Tibial nerve (tissue), 4 donors: Measurements from ENCODE around the gene HRH2. TPM values are rescaled to one million over a fixed set of nuclear protein-coding genes. Genes with fewer than 3 reads are reported as not detected.
"Not testable (repeated sequence)": the region's sequence is repeated elsewhere in the genome, so short reads cannot be mapped to it uniquely, and the experiment has no call there.

ENCODE experiments used
- DNase-seq, 2 donors: peaks; one replicate each; pipeline ENCODE4 v3.0.0-alpha.2; 2019; ENCODE audit warnings: low spot score in 2 of 2
- H3K27ac ChIP-seq, 4 donors: fragments of 200-600 bp; sonication (generic) in 3 of 4; one replicate each; pipeline ENCODE4 v1.5.1; 2017 to 2019; ENCODE audit warnings: mild to moderate bottlenecking in 1 of 4
- H3K27me3 ChIP-seq, 2 donors: fragments of 200-600 bp; sonication (generic) in 1 of 2; one replicate each; pipeline versions ENCODE4 v1.5.1 to v1.6.0; 2017 to 2019
- H3K36me3 ChIP-seq, 3 donors: fragments of 200-600 bp; sonication (generic); one replicate each; pipeline ENCODE4 v1.5.1; 2018 to 2019
- H3K4me1 ChIP-seq, 4 donors: fragments of 200-600 bp; sonication (generic) in 3 of 4; one replicate each; pipeline ENCODE4 v1.5.1; 2017 to 2019
- H3K4me3 ChIP-seq, 4 donors: fragments of 200-600 bp; sonication (generic) in 3 of 4; one replicate each; pipeline ENCODE4 v1.5.1; 2017 to 2019; ENCODE audit warnings: mild to moderate bottlenecking in 1 of 4, moderate library complexity in 1 of 4
- H3K9me3 ChIP-seq, 4 donors: fragments of 200-600 bp; sonication (generic) in 3 of 4; one replicate each; pipeline ENCODE4 v1.5.1; 2017 to 2019
- EP300 ChIP-seq, 2 donors: sonication (generic); formaldehyde crosslinking; IDR thresholded peaks; one replicate each; pipeline ENCODE4 v1.6.1; 2017; ENCODE audit warnings: antibody characterized with exemption in 2 of 2, mild to moderate bottlenecking in 1 of 2
- POLR2A ChIP-seq, 2 donors: fragments of 450-650 bp; IDR thresholded peaks; one replicate each; pipeline ENCODE4 v1.6.1; 2017; ENCODE audit warnings: antibody characterized with exemption in 2 of 2, mild to moderate bottlenecking in 2 of 2, moderate library complexity in 2 of 2
- WGBS, 2 donors: methylation state at CpG; one replicate each; pipeline ENCODE4 v1.1.5; 2018; 5-methylcytosine and 5-hydroxymethylcytosine counted together
- total RNA-seq, 4 donors: library from RNA; depleted of rRNA; stranded (reverse); fragments of >200 nt; gene quantifications; one replicate each; pipeline ENCODE4 v1.1.0, GENCODE V29; 2016
- TF ChIP-seq, protein P1 (sequence below), 5 experiments: fragments of 200-600 bp in 3 of 5; fragments of 450-650 bp in 2 of 5; sonication (generic) in 3 of 5; IDR thresholded peaks; one replicate each; pipeline ENCODE4 v1.5.1; 2016 to 2019; ENCODE audit warnings: antibody characterized with exemption in 5 of 5, mild to moderate bottlenecking in 3 of 5, moderate library complexity in 2 of 5

The HRH2 gene
- total RNA-seq, 4 donors from 2014 or later, result 0.84 to 9.3 (median 3.4) TPM

GRCh38 chr5:175614223-175614815 lies 43.6 kb upstream of the HRH2 start:
- no peaks in the 10 kb centered on the region for H3K27me3 ChIP-seq
- H3K4me1 ChIP-seq, result no peaks in the 10 kb centered on the region
- peak overlapping the region in 2 of 4 donors; percentile 32 to 50 for H3K27ac ChIP-seq
- no peak for DNase-seq
- H3K4me3 ChIP-seq, result no peak overlapping the region
- peak in 1 of 2 donors; percentile 30 for TF ChIP-seq EP300 (IDR thresholded peaks at IDR 0.05)
- no peak for TF ChIP-seq POLR2A (IDR thresholded peaks at IDR 0.05)
- no peaks in the 10 kb centered on the region for H3K36me3 ChIP-seq
- WGBS, 2 donors, result 54 to 67% methylated on average over 7 of the region's 7 CpGs
- H3K9me3 ChIP-seq, result no peaks in the 10 kb centered on the region

DNA sequence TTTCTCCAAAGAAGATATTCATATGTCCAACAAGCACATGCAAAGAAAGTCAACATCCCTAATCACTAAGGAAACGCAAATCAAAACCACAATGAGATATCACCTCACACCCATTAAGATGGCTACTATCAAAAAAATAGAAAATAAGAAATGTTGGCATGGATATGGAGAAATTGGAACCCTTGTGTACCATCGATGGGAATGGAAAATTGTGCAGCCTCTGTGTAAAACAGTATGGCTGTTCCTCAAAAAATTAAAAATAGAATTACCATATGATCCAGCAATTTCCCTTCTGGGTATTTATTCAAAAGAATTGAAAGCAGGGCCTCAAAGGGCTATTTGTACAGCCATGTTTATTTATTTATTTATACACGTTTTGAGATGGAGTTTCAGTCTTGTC lies 43.0 kb upstream of the HRH2 start:
- no peaks in the 10 kb centered on the region for H3K27me3 ChIP-seq
- TF ChIP-seq, protein P1, sequence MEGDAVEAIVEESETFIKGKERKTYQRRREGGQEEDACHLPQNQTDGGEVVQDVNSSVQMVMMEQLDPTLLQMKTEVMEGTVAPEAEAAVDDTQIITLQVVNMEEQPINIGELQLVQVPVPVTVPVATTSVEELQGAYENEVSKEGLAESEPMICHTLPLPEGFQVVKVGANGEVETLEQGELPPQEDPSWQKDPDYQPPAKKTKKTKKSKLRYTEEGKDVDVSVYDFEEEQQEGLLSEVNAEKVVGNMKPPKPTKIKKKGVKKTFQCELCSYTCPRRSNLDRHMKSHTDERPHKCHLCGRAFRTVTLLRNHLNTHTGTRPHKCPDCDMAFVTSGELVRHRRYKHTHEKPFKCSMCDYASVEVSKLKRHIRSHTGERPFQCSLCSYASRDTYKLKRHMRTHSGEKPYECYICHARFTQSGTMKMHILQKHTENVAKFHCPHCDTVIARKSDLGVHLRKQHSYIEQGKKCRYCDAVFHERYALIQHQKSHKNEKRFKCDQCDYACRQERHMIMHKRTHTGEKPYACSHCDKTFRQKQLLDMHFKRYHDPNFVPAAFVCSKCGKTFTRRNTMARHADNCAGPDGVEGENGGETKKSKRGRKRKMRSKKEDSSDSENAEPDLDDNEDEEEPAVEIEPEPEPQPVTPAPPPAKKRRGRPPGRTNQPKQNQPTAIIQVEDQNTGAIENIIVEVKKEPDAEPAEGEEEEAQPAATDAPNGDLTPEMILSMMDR (IDR thresholded peaks at IDR 0.05), result no peak
- TF ChIP-seq POLR2A (IDR thresholded peaks at IDR 0.05) (no peak), EP300 (IDR thresholded peaks at IDR 0.05) (no peak)
- no peaks in the 10 kb centered on the region for H3K36me3 ChIP-seq
- WGBS, 2 donors, result 54 to 55% methylated on average over 3 of the region's 3 CpGs
- no peak overlapping the region for H3K4me3 ChIP-seq
- H3K27ac ChIP-seq, result no peak overlapping the region
- DNase-seq, result no peak
- no peaks in the 10 kb centered on the region for H3K4me1 ChIP-seq
- no peaks in the 10 kb centered on the region for H3K9me3 ChIP-seq

DNA sequence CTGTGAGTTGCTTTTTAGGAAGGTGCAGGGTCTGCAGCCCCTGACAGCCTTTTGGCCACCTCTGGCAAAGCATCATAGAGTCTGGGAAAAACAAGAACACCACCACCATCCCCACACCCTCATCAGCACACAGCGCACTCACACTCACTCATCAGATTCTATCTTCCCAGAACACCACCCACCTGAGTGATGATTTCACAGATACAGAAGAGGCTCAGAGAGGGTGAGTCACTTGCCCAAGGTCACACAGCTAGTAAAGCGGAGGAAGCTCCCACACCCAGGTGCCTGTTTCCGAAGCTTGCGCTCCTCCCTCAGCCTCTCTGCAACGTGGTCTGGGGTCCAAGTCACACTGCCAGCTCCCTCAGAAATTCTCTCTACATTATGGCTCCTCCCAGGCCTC lies 41.8 kb upstream of the HRH2 start:
- no peaks in the 10 kb centered on the region for H3K27me3 ChIP-seq
- no peaks in the 10 kb centered on the region for H3K4me1 ChIP-seq
- no peak for DNase-seq
- no peak for TF ChIP-seq EP300 (IDR thresholded peaks at IDR 0.05)
- TF ChIP-seq, protein P1 (IDR thresholded peaks at IDR 0.05), result no peak
- TF ChIP-seq POLR2A (IDR thresholded peaks at IDR 0.05), result no peak
- WGBS, 2 donors, result 85 to 94% methylated on average over 5 of the region's 5 CpGs
- H3K4me3 ChIP-seq, result no peak overlapping the region
- no peaks in the 10 kb centered on the region for H3K36me3 ChIP-seq
- H3K27ac ChIP-seq, result no peak overlapping the region
- no peaks in the 10 kb centered on the region for H3K9me3 ChIP-seq

- H3K36me3 ChIP-seq, H3K27me3 ChIP-seq: not testable (repeated sequence)
- 88 to 90% methylated on average over 13 of the region's 13 CpGs for WGBS, 2 donors
Measured at GRCh38 chr5:175616527-175616926, 41.3 kb upstream of the HRH2 start.

DNA sequence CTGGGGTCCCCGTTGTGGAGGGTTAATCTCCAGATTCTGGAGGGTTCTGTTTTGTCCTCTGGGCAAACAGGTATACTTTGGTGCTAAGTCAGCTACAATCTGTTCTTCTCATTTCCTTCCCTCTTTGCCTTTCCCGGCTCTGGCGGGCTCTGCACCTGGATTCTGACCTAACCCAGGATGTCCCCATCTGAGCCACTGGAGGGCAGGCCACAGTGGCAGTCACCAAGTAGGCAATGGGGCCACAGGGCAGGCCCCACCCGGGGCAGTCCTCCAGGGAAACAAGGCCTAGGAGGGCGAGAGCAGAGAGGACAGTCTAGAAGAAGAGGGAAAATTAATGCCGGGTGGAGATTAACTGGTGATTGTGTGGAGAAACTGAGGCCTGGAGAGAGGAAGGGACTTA lies 40.4 kb upstream of the HRH2 start:
- no peak for TF ChIP-seq POLR2A (IDR thresholded peaks at IDR 0.05)
- no peak for DNase-seq

More at GRCh38 chr5:175616527-175616926, 41.3 kb upstream of the HRH2 start:
- not testable (repeated sequence) for DNase-seq, H3K4me3 ChIP-seq, H3K4me1 ChIP-seq, H3K9me3 ChIP-seq, H3K27ac ChIP-seq

DNA sequence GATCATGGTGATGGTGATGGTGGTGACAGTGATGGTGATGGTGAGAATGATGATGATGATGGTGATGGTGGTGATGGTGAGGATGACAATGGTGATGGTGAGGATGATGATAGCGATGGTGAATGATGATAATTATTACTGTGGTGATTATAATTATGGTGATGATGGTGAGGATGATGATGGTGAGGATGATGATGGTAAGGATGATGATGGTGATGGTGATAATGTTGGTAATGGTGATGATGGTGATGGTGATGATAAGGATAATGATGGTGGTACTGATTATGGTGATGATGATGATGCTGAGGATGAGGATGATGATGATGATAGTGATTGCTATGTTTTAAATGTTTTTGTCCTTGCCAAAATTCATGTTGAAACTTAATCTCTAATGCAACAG lies 37.3 kb upstream of the HRH2 start:
- no peaks in the 10 kb centered on the region for H3K27me3 ChIP-seq
- H3K27ac ChIP-seq, result no peak overlapping the region
- 39 to 80% methylated on average over 1 of the region's 1 CpG for WGBS, 2 donors
- H3K4me3 ChIP-seq, result no peak overlapping the region
- TF ChIP-seq POLR2A (IDR thresholded peaks at IDR 0.05) (no peak), EP300 (IDR thresholded peaks at IDR 0.05) (no peak)
- TF ChIP-seq, protein P1 (IDR thresholded peaks at IDR 0.05), result no peak
- DNase-seq, result no peak
- H3K4me1 ChIP-seq, result no peaks in the 10 kb centered on the region
- H3K9me3 ChIP-seq, result peaks cover 0 to 8% (median 0%) of the 10 kb centered on the region in 4 donors
- no peaks in the 10 kb centered on the region for H3K36me3 ChIP-seq

More for the DNA sequence above, 40.4 kb upstream of the HRH2 start:
- Histone ChIP-seq H3K27ac (no peak overlapping the region), H3K4me3 (no peak overlapping the region), H3K36me3 (no peaks in the 10 kb centered on the region), H3K27me3 (no peaks in the 10 kb centered on the region), H3K9me3 (peaks cover 0 to 3% (median 0%) of the 10 kb centered on the region in 4 donors), H3K4me1 (no peaks in the 10 kb centered on the region)
- WGBS, 2 donors, result 61 to 65% methylated on average over 6 of the region's 6 CpGs

GRCh38 chr5:175621971-175622370 lies 35.9 kb upstream of the HRH2 start:
- Histone ChIP-seq H3K4me1 (no peaks in the 10 kb centered on the region), H3K36me3 (no peaks in the 10 kb centered on the region), H3K9me3 (peaks cover 0 to 22% (median 0%) of the 10 kb centered on the region in 4 donors), H3K27ac (no peak overlapping the region), H3K27me3 (no peaks in the 10 kb centered on the region), H3K4me3 (no peak overlapping the region)
- no peak for TF ChIP-seq EP300 (IDR thresholded peaks at IDR 0.05)
- no peak for TF ChIP-seq POLR2A (IDR thresholded peaks at IDR 0.05)
- TF ChIP-seq, protein P1 (IDR thresholded peaks at IDR 0.05), result no peak
- WGBS, 2 donors, result 25 to 50% methylated on average over 1 of the region's 1 CpG
- DNase-seq, result no peak
